ENCODE results near the gene NOTCH2.

NOTCH2 gene

DNA sequence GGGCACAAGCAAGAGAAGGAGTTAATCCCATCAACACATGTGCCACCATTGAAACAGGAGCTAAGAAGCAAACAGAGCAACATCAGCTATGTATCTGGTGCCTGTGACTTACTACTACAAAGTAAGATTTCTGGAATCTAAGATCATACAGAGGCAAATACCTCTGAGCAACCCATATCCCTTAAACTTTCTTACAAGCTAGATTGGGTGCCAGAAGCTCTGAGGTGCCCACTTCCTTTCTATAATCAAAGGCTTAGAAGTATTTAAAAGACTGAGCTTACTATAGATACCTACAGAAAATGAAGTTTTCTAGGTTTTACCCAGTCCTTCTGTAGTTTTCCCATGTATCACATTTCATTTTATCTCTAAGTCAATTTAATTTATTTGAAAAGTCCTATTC lies 128.8 kb downstream of the NOTCH2 start:
- DNase-seq = no peak

DNA sequence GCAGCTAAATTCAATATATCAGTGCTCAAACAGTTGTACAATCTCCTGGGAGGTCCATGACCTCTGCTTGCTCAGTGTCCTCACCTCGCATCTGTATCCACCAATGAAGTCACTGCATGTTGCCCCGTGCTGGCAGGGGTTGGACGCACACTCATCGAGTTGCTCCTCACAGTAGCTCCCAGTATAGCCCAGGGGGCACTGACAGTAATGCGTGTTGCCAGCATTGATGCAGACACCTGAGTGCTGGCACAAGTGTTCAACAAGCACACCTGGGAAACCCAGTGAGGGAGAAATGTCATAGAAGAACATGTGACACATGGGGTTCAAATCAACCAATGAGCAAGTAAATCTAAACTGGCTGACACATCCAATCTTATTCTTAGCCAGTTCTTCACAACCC lies 132.3 kb downstream of the NOTCH2 start:
- no peak for DNase-seq

DNA sequence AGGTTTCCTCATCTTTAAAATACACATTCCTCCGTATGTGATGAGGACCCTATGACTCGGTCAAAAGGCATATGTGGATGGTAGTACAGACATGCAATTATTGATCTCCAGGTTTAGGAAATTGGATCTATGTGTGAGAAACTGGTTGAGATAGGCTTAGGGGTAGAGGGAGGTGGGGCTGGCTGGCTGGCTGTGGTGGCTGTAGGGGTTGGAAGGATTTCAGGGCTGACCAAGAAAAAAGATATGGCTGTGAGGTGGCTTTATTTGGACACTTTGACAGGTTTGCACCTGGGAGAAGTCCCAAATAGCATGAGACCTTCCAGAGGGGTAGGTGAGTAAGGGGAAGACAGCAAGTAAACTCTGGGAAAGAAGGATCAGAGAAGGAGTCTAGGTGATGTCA lies 133.5 kb downstream of the NOTCH2 start:
- no peak for DNase-seq

DNA sequence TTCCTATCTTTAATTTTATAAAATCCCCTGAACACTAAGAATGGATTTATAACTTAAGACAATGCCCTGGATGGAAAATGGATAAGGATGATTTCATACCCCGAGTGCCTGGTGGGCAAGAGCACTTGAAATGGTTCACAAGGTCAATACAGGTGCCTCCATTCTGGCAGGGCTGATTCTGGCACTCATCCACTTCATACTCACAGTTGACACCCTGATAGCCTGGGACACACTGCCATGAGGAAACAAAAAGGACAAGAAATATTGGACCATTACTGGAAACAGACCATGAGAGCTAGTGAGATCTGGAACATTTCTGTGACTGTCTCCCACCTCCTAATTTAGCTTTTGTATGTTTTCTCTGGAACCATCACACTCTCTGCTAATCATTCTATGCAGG lies 134.1 kb downstream of the NOTCH2 start:
- no peak for DNase-seq

DNA sequence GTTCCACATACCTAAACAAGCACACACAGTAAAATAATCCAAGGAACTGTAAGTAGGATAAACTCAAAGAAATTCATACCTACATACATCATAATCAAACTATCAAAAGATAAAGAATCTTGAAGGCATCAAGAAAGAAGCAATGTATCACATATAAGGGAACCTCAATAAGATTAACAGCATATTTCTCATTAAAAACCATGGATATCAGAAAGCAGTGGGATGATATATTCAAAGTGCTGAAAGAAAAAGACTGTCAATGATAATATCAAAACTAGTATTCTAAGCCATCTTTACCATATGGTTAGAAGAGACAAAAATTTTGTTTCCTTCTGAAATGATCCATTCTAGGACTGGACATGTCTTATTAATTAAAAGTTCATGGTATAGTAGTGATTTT lies 136.1 kb downstream of the NOTCH2 start:
- no peak for DNase-seq

DNA sequence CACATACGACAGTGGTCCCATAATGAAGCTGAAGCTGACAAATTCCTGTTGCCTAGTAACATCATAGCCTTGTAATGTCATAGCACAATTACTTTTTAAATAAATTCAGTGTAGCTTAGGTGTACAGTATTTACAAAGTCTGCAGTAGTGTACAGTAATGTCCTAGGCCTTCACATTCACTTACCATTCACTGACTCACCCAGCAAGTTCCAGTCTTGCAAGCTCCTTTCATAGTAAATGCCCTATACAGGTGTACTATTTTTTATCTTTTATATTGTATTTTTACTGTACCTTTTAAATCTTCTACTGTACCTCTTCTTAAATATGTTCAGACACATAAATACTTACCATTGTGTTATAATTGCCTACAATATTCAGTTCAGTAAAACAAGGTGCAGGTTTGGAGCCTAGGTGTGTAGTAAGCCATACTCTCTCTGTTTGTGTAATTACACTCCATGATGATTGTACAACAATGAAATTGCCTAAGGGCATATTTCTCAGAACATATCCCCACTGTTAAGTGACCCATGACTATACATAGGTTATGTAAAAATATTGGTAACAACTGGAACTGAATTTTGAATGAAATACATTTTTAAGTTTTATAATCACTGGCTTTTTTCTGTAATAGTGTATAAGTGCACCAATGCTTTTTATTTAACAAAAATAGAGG lies 139.7 kb downstream of the NOTCH2 start:
- DNase-seq = no peak

DNA sequence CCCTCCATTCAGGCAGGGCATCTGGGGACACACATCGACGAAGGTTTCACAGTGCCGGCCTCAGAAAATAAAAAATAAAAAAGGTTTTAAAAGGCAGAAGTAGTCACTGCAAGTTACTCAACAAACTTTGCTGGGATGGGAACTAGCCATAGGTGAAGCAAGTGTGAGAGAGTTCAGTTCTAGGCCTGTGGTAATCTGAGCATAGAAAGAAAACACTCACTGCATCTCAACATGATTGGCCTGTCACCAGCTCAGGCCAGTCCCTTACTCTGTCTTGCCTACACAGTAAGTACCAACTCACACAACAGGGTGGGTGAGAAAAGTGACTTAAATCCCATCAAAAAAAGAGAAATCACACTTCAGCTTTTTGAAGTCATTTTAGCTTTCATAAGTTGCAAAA lies 142.9 kb downstream of the NOTCH2 start:
- DNase-seq = no peak

DNA sequence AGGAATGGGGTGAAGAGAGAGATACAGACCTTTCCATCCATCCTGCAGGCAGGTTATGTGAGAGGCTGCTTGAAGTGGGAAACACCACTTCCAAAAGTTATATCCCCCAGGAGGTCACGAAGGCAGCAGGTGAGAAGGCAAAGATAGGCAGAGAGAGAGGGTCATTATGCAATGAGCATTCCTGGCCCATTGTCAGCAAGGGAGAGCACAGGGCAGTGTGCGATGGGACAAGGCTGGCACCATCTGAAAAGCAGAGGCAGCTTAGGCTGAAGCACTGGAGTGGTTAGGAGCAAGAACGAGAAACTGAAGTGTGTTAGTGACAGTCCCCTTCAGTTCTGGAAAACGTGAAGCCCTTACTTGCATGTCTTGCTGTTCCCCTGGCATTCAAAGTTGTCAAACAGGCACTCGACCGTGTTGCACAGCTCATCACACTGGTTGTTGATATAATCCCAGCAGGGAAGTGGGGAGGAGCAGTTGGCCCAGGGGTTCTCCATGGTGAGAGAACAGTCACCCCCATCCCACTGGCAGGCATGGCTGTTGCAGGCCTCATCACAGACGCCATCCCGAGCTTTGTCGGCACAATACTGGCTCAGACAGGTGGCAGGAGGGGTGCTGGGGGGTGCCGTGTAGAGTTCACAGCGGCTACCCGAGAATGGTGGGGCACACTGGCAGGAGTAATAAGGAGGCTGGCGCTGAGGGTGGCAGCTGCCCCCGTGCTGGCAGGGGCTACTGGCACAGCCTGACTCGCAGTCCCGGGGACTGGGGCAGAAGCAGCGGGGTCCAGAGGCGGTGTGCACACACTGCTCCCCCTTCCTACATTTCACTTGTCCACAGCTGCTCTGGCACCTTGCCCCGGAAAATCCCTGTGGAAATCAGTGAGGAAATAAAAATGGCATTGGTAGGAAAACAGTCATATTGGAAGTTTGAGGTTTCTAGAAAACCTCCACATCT lies 144.2 kb downstream of the NOTCH2 start:
- no peak for DNase-seq

DNA sequence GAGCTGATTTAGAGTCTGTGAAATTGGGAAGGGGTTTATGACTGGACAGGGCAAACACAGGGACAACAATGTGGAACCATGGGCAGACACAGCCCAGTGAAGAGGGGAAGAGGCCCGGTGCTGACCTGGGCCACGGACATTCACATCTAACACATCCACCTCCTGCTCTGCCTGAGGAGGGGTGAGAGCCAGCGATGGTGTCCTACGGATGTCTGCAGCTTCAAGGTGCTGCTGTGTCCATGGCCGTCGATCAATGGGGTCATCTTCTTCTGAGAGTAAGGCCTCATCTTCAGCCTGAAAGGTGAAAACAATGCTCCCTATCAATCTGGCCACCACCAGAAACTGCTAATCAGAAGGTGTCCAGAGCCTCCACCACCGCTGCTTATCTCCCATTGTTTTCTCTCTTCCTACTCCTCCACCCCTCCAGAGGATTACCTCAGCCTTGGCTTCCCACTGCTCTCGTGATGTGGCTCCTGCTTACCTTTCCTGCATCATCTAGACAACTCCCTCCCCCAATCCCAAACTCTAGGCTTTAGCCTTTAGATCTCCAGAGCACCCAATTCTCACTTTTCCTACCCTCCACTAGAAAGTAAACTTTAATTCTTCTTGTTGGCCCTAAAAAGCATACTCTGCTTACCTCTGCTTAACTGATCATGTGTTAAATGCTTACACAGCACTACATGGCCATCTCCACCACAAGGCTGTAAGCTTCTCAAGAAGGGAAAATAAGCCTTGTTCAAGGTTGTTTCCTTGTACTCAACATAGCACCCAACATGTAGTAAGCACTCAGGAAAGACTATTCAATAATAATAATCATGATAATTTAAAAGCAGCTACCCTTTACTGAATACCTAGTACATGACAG lies 149.1 kb downstream of the NOTCH2 start:
- DNase-seq = no peak

DNA sequence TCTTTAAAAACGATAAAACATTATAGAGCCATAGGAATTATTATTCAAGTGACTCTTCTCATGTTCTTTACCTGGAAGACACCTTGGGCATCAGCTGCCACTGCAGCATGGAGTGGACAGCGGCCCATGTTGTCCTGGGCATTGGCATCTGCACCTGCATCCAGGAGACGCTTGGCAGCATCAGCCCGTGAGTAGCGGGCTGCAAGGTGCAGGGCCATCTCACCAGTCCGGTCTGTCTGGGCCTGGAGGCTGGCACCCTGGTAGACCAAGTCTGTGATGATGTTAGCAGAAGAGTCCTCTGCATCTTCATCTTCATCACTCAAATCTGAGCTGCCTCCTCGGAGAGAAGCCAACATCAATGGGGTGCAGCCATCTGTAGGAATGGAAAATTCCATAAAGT lies 150.2 kb downstream of the NOTCH2 start:
- no peak for DNase-seq

DNA sequence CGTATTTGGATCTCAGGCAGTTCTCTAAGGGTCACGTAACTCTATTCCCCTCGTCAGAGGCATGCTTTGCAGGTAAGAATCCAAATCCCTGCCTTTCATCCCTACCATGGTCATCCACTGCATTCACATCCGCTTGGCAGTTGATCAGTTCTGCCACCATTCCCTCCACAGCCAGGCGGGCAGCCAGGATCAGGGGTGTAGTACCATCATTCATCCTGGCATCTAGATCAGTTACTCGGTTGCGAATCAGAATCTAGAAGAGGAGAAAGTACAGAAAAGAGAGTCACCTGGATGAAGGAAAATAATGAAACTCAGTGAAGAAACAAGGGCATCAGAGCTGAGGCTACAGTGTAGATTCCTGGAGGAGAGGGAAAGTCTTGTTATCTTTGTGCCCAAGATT lies 151.2 kb downstream of the NOTCH2 start:
- DNase-seq = no peak

DNA sequence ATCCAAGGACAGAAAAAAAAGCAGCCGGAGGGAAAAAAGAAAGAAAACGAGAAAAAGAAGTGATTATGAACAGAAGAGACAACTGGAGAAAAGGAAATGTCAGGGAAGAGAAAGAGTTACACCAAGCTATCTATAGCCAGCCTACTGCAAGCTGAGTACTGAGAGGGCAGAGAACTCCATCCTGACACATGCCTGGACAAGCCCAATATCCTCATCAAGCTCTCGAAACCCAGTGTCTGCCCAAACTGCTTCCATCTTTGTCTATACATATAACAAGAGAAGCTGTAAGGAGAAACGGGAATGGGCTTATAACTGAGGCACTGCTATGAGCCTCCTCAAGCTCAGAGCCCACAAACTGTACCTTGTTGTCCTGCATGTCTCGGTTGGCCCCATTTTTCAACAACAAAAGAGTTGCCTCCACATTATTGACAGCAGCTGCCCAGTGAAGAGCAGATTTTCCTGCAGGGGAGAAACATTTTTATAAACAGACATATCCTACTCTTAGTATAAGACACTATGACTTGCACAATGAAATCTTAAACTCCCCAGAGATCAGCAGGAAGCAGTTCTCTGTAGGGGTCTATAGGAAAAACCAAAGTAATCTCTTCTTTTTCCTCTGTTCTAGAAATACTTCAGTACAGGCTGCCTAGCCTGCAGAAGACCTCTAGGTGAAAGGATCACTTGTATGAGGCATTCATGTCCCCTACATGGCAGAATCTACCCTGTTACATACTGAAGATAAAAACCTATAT lies 152.0 kb downstream of the NOTCH2 start:
- DNase-seq = no peak

DNA sequence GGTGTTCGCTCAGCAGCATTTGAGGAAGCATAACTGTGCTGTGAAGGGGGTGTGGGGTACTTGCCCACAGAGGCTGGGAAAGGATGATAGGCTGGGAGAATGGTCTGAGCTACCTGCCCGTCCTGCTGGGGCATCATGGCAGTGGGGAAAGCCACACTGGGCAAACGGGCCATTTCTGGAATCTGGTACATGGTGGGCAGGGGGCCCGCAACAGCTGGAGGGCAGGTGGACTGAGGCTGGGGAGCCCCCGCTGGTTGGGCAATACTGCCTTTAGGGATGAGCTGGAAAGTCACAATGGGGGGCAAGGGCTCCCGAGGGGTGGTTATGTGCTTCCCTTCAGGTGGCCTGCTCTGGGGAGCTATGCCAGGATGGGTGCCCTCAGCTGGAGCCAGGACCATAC lies 153.9 kb downstream of the NOTCH2 start:
- no peak for DNase-seq

DNA sequence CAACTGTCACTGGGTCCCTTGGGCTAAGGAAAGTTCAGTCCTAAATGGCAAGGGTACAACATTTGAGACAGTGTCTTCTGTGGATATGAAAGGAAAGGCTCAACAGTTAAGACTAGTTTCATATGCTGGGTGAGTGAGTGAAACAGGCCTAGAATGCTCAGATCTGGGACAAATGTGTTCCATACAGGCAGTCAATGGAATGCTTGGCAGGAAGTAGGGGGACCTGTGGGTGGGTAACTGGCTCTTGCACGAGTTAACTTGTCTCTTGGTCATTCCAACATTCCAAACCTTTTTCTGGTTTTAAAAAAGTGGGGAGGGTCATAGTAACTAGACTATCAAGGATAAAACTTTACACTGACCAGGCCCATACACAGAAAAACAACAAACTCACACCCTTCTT lies 155.4 kb downstream of the NOTCH2 start:
- no peak for DNase-seq

DNA sequence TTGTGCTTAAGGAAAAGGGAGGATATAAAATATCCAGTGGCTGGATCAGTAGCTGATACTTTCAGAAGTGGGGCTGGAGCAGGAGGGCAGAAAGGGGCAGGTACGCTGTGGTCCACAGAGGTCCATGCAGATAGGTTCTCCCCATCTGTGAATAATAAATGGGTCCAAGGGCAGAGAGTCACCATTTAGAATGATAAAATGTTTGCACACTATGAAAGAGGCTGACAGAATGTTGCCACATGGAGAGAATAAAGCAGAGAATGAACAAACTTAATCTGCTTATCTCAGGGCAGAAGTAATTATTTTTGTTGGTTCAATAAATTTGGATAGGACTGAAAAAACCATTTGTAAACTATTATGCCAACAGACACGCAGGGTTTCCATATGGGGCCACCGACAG lies 156.5 kb downstream of the NOTCH2 start:
- DNase-seq = no peak

DNA sequence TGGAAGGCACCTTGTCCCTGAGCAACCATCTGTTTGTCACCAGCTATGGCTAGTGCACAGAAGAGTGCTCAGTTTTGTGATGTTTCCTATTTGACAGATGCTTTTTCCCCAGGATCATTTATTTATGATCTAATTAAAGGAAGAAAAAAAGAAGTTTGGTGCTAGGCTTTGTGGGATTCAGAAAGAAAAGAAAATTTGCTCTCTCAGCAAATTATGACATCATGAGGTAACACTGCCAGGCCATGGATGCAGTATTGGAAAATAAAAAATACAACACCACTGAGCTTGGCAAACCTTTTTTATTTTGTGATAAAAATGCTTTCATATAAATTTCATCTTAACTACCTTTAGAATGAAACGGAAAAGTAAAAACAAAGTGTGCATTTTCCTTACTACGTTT lies 157.7 kb downstream of the NOTCH2 start:
- no peak for DNase-seq

DNA sequence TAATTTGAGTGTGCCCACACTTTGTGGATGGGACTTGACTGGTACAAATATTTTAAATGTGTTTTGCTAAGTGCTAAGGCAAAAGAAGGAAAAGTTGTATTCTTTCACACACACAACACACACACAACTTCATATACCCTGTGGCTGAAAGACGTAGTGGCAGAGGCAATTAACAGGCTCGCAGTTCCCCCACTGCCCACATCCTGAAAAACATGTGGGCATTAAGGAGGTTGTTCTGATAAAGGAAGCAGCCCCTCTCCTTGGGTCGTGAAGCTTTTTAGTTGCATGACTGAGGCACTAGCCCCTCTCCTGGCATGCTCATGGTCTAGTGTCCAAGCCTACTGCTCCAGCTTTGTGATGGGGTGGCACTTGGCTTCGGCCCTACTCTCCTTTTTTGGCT lies 158.8 kb downstream of the NOTCH2 start:
- DNase-seq = no peak

DNA sequence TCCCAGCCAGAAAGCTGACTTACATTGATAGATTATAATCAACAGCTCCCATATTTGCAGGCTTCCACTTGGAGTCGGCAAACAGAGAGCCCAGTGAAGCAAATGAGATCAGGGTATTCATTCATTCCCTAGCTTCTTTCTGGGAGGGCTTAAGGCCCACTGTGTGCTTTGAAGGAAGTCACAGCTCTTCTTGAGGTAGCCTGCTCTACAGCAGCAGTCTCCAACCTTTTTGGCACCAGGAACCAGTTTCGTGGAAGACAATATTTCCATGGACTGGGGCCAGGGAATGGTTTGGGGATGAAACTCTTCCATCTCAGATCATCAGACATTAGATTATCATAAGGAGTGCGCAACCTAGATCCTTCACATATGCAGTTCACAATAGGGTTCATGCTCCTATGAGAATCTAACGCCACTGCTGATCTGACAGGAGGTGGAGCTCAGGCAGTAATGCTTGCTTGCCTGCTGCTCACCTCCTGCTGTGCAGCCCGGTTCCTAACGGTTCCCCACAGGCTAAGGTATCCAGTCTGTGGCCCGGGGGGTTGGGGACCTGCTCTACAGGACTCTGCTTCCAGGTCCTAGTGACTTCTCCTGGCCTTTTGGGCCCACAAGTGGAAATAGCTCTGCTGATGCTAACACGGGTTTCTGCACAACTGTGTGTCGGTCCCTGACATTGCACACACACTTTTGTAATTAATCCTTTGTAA lies 159.4 kb downstream of the NOTCH2 start:
- DNase-seq = no peak

DNA sequence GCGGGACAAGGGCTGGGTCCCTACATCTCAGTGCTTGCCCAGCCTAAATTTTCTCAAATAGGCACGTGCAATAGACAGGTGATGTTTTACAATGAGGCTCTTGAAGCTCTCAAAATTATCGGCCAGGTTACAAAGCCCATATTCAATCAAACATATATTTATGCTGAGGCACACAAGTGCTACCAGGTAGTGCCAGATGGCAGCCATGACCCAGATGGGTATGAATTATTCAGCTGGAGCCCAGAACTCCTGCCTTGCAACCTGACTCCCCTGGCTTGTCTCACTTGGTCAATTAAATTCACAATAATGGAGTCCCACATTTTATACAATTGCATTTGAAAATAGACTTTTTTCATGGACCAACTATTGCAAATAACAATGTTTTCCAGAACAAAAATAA lies 160.8 kb downstream of the NOTCH2 start:
- no peak for DNase-seq

DNA sequence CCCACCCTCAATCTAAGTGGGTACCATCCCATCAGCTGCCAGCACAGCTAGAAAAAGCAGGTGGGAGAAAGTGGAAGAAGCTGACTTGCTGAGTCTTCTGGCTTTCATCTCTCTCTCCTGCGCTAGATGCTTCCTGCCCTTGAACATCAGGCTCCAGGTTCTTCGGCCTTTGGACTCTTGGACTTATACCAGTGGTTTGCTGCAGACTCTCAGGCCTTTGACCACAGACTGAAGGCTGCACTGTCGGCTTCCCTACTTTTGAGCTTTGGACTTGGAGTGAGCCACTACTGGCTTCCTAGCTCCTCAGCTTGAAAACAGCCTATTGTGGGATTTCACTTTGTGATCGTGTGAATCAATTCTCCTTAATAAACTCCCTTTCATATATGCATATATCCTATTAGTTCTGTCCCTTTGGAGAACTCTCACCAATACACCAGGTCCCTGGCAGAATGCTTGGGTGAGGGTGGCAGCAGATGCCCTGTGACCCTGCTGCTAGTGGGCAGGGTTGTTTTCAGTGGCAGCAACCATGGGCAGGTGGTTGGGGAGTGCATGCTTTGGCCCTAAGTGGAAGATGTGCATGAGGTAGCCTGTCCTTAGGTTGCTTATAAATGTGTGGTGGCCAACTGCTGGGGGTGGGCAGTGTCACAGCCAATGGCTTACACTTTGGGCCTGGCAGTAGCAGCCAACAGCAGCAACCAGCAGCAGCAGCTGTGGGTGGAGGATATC lies 162.4 kb downstream of the NOTCH2 start:
- DNase-seq = no peak

DNA sequence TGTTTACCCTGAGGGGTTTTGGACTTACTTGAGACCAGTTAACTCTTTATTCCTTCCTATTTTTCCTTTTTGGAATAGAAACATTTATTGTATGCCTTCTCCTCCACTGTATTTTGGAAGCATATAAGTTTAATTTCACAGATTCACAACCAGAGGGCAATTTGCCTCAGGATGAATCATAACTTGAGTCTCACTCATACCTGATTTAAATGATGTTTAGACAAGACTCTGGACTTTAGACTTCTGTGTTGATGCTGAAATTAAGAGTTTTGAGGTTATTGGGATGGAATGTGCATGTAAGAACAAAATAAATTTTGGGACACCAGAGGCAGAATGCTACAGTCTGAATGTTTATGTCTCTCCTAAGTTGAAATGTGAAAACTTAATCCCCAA lies 166.0 kb downstream of the NOTCH2 start:
- no peak for DNase-seq

All from stimulated activated CD4-positive, alpha-beta T cell treated with anti-CD3 and anti-CD28 coated beads, Interleukin-2, amount 100 ng/mL, for 48 hours (primary cell).